MCF 10A (cell line): ENCODE measurements around the gene NTN1. TPM values are rescaled to one million over a fixed set of nuclear protein-coding genes. Genes with fewer than 3 reads are reported as not detected.

Experiments used
- BruUV-seq: library from RNA; stranded (reverse); fragments of 400-500 nt; replicated peaks from 2 replicates; lab custom pipeline; 2021; lab: Mats Ljungman, UMichigan
- CTCF ChIA-PET: fragments of 300-600 bp; sonication (Branson Sonifier 250); formaldehyde crosslinking; extraction: SDS; loops from one replicate; lab custom pipeline; 2021; ENCODE audit warnings: antibody characterized with exemption, inconsistent platforms; lab: Yijun Ruan, JAX
- POLR2A ChIA-PET: fragments of 300-600, 350-650 bp; sonication (Branson Sonifier 250); formaldehyde crosslinking; extraction: SDS; loops from one replicate; lab custom pipeline; 2020; ENCODE audit warnings: antibody characterized with exemption, inconsistent platforms; lab: Yijun Ruan, JAX
- DNase-seq: peaks from one replicate; pipeline ENCODE4 v3.0.0-alpha.2; 2018; ENCODE audit not compliant: unreplicated experiment
- H3K27ac Mint-ChIP-seq: one replicate; pipeline ENCODE4 v1.8.0; 2022; ENCODE audit warnings: mild to moderate bottlenecking, low read depth, mixed read lengths; ENCODE audit not compliant: unreplicated experiment
- H3K27me3 Mint-ChIP-seq: one replicate; pipeline ENCODE4 v1.8.0; 2022; ENCODE audit warnings: mixed read lengths; ENCODE audit not compliant: insufficient read depth, unreplicated experiment
- H3K36me3 Mint-ChIP-seq: one replicate; pipeline ENCODE4 v1.8.0; 2022; ENCODE audit warnings: mild to moderate bottlenecking, moderate library complexity, mixed read lengths; ENCODE audit not compliant: insufficient read depth, unreplicated experiment
- H3K4me1 Mint-ChIP-seq: one replicate; pipeline ENCODE4 v1.8.0; 2022; ENCODE audit warnings: mixed read lengths; ENCODE audit not compliant: insufficient read depth, unreplicated experiment
- H3K4me3 Mint-ChIP-seq: one replicate; pipeline ENCODE4 v1.8.0; 2022; ENCODE audit warnings: mild to moderate bottlenecking, moderate library complexity, mixed read lengths; ENCODE audit not compliant: unreplicated experiment
- H3K9me3 Mint-ChIP-seq: one replicate; pipeline ENCODE4 v1.8.0; 2022; ENCODE audit warnings: mixed read lengths; ENCODE audit not compliant: unreplicated experiment
- CTCF ChIP-seq: fragments of 200-600 bp; IDR thresholded peaks from one replicate; pipeline ENCODE4 v1.8.0; 2022; ENCODE audit warnings: antibody characterized with exemption, mild to moderate bottlenecking; ENCODE audit not compliant: unreplicated experiment
- intact Hi-C: fragments of 100-400 bp; cut with micrococcal nuclease; formaldehyde crosslinking; loops from 2 replicates; pipeline ENCODE4 v1.14.1; 2022
- total RNA-seq: library from RNA; stranded (reverse); gene quantifications from 2 replicates; pipeline ENCODE4 v1.2.3, GENCODE V29; 2022

Gene NTN1
- total RNA-seq, 1 experiment from 2014 or later, result 0.23 TPM

GRCh38 chr17:9229826-9230201 is 208.5 kb downstream of the NTN1 start:
- Mint-ChIP-seq H3K9me3 (no peaks in the 10 kb centered on the region), H3K27ac (no peak overlapping the region), H3K4me3 (no peak overlapping the region), H3K27me3 (no peaks in the 10 kb centered on the region), H3K4me1 (no peaks in the 10 kb centered on the region), H3K36me3 (no peaks in the 10 kb centered on the region)
- ChIA-PET POLR2A (interaction anchor here (0.6 kb wide), 1 partner anchor 13 kb away, joined by 3 read pairs; no protein-coding TSS in a partner anchor), CTCF (interaction anchor here (0.8 to 1.0 kb wide), 2 partner anchors 8 to 10 kb away, joined by 3 read pairs; no protein-coding TSS in a partner anchor)
- TF ChIP-seq CTCF, result no peak
- intact Hi-C loops, result no loop called here
- DNase-seq, result no peak
- BruUV-seq, result no TSS peak

GRCh38 chr17:9230346-9230745 is 209.0 kb downstream of the NTN1 start:
- intact Hi-C loops, result no loop called here
- H3K27ac Mint-ChIP-seq, result no peak overlapping the region
- ChIA-PET CTCF (interaction anchor here (0.7 to 1.3 kb wide), 4 partner anchors 9 to 235 kb away, joined by 3 to 4 read pairs (median 3); no protein-coding TSS in a partner anchor), POLR2A (no interaction called here)
- no peak for DNase-seq
- BruUV-seq, result no TSS peak
- no peak overlapping the region for H3K4me3 Mint-ChIP-seq
- no peaks in the 10 kb centered on the region for H3K27me3 Mint-ChIP-seq
- H3K4me1 Mint-ChIP-seq, result no peaks in the 10 kb centered on the region
- no peaks in the 10 kb centered on the region for H3K36me3 Mint-ChIP-seq
- no peak for TF ChIP-seq CTCF
- H3K9me3 Mint-ChIP-seq, result no peaks in the 10 kb centered on the region

- no peaks in the 10 kb centered on the region for H3K4me1 Mint-ChIP-seq
- ChIA-PET CTCF (interaction anchor here (0.7 to 1.3 kb wide), 2 partner anchors 157 to 236 kb away, joined by 3 to 4 read pairs; no protein-coding TSS in a partner anchor), POLR2A (no interaction called here)
- DNase-seq, result no peak
- no peak overlapping the region for H3K4me3 Mint-ChIP-seq
- no peak overlapping the region for H3K27ac Mint-ChIP-seq
- H3K9me3 Mint-ChIP-seq, result no peaks in the 10 kb centered on the region
- H3K27me3 Mint-ChIP-seq, result no peaks in the 10 kb centered on the region
- no TSS peak for BruUV-seq
- TF ChIP-seq CTCF, result no peak
- H3K36me3 Mint-ChIP-seq, result no peaks in the 10 kb centered on the region
- intact Hi-C loops, result no loop called here
These were observed 209.6 kb downstream of the NTN1 start for GRCh38 chr17:9230861-9231260.

GRCh38 chr17:9231449-9232154 is 210.3 kb downstream of the NTN1 start:
- Mint-ChIP-seq H3K4me1 (no peaks in the 10 kb centered on the region), H3K4me3 (no peak overlapping the region), H3K27me3 (no peaks in the 10 kb centered on the region), H3K27ac (no peak overlapping the region), H3K36me3 (no peaks in the 10 kb centered on the region), H3K9me3 (no peaks in the 10 kb centered on the region)
- no peak for DNase-seq
- CTCF ChIA-PET, result interaction anchor here (1.3 kb wide), 1 partner anchor 237 kb away, joined by 4 read pairs; no protein-coding TSS in a partner anchor
- no TSS peak for BruUV-seq
- POLR2A ChIA-PET, result no interaction called here
- intact Hi-C loops, result no loop called here
- TF ChIP-seq CTCF, result no peak
